HG02981 (cell line): Measurements from ENCODE around the gene TBX5.

Experiments used
- ATAC-seq: cut with Tn5 transposase; IDR thresholded peaks from one replicate; pipeline ENCODE4 v1.9.1; 2021; ENCODE audit warnings: mild to moderate bottlenecking, moderate library complexity; ENCODE audit not compliant: unreplicated experiment

TBX5 gene

GRCh38 chr12:114327765-114328164 is 78.2 kb downstream of the TBX5 start:
- no peak for ATAC-seq

GRCh38 chr12:114321524-114321923 is 84.4 kb downstream of the TBX5 start:
- ATAC-seq: no peak

- ATAC-seq: no peak
These were observed 85.0 kb downstream of the TBX5 start for GRCh38 chr12:114320968-114321367.

- ATAC-seq: no peak
These were observed 85.8 kb downstream of the TBX5 start for GRCh38 chr12:114320101-114320500.

GRCh38 chr12:114319422-114319821 is 86.5 kb downstream of the TBX5 start:
- ATAC-seq: no peak

- ATAC-seq: no peak
These were observed 87.0 kb downstream of the TBX5 start for GRCh38 chr12:114318984-114319383.

- ATAC-seq: no peak
These were observed 89.9 kb downstream of the TBX5 start for GRCh38 chr12:114316076-114316475.

- no peak for ATAC-seq
These were observed 90.8 kb downstream of the TBX5 start for GRCh38 chr12:114314974-114315720.

GRCh38 chr12:114314403-114314802 is 91.5 kb downstream of the TBX5 start:
- ATAC-seq: no peak

- ATAC-seq: no peak
These were observed 92.0 kb downstream of the TBX5 start for GRCh38 chr12:114313910-114314309.

GRCh38 chr12:114311974-114312373 is 94.0 kb downstream of the TBX5 start:
- ATAC-seq: no peak

GRCh38 chr12:114306646-114307045 is 99.3 kb downstream of the TBX5 start:
- no peak for ATAC-seq

- ATAC-seq: no peak
These were observed 100.5 kb downstream of the TBX5 start for GRCh38 chr12:114305446-114305845.
